HEK293T (cell line): Measurements from ENCODE around the gene LMX1A.

Source experiments
- CTCF ChIA-PET: fragments of 350-600 bp; formaldehyde crosslinking; extraction: SDS; loops from one replicate; lab custom pipeline; 2021; ENCODE audit warnings: antibody characterized with exemption, inconsistent platforms; lab: Yijun Ruan, JAX
- POLR2A ChIA-PET: fragments of 350-600 bp; formaldehyde crosslinking; extraction: SDS; loops from one replicate; lab custom pipeline; 2020; ENCODE audit warnings: antibody characterized with exemption, inconsistent platforms; lab: Yijun Ruan, JAX
- DNase-seq: peaks from one replicate; pipeline ENCODE4 v3.0.0; 2012; ENCODE audit warnings: mixed read lengths; ENCODE audit errors: extremely low spot score
- ARNT ChIP-seq: fragments of 450-650 bp; IDR thresholded peaks from 2 replicates; pipeline ENCODE4 v1.6.1; 2017; ENCODE audit warnings: mild to moderate bottlenecking
- BHLHE40 ChIP-seq: fragments of 450-650 bp; IDR thresholded peaks from 2 replicates; pipeline ENCODE4 v1.6.1; 2016; ENCODE audit warnings: mild to moderate bottlenecking, moderate library complexity, borderline replicate concordance
- CTBP1 ChIP-seq: fragments of 450-650 bp; IDR thresholded peaks from 2 replicates; pipeline ENCODE4 v1.6.1; 2016; ENCODE audit warnings: borderline replicate concordance
- ELF4 ChIP-seq: fragments of 450-650 bp; IDR thresholded peaks from 2 replicates; pipeline ENCODE4 v1.6.1; 2017; ENCODE audit warnings: antibody characterized with exemption
- FOXA1 ChIP-seq: fragments of 450-650 bp; IDR thresholded peaks from 2 replicates; pipeline ENCODE4 v1.6.1; 2016; ENCODE audit warnings: mild to moderate bottlenecking
- FOXK2 ChIP-seq: fragments of 450-650 bp; IDR thresholded peaks from 2 replicates; pipeline ENCODE4 v1.6.1; 2016; ENCODE audit warnings: mild to moderate bottlenecking
- FOXM1 ChIP-seq: fragments of 450-650 bp; IDR thresholded peaks from 2 replicates; pipeline ENCODE4 v1.6.1; 2017; ENCODE audit warnings: mild to moderate bottlenecking, borderline replicate concordance
- HDGF ChIP-seq: fragments of 450-650 bp; IDR thresholded peaks from 2 replicates; pipeline ENCODE4 v1.6.1; 2017; ENCODE audit warnings: antibody characterized with exemption, borderline replicate concordance
- L3MBTL2 ChIP-seq: fragments of 450-650 bp; conservative IDR thresholded peaks from 2 replicates; pipeline ENCODE4 v1.6.1; 2016; ENCODE audit warnings: mild to moderate bottlenecking
- LEF1 ChIP-seq: fragments of 450-650 bp; IDR thresholded peaks from 2 replicates; pipeline ENCODE4 v1.6.1; 2017; ENCODE audit warnings: mild to moderate bottlenecking, borderline replicate concordance
- NFRKB ChIP-seq: fragments of 450-650 bp; IDR thresholded peaks from 2 replicates; pipeline ENCODE4 v1.6.1; 2016; ENCODE audit warnings: mild to moderate bottlenecking, moderate library complexity
- PKNOX1 ChIP-seq: fragments of 450-650 bp; IDR thresholded peaks from 2 replicates; pipeline ENCODE4 v1.6.1; 2016
- SP1 ChIP-seq: fragments of 450-650 bp; IDR thresholded peaks from 2 replicates; pipeline ENCODE4 v1.6.1; 2017
- SUZ12 ChIP-seq: fragments of 450-650 bp; IDR thresholded peaks from 2 replicates; pipeline ENCODE4 v1.6.1; 2016; ENCODE audit warnings: mild to moderate bottlenecking
- TARDBP ChIP-seq: fragments of 450-650 bp; IDR thresholded peaks from 2 replicates; pipeline ENCODE4 v1.6.1; 2016
- ZNF384 ChIP-seq: fragments of 450-650 bp; IDR thresholded peaks from 2 replicates; pipeline ENCODE4 v1.6.1; 2016

The LMX1A gene

GRCh38 chr1:165327538-165327937 is 29.0 kb downstream of the LMX1A start:
- TF ChIP-seq ELF4, result no peak
- no peak for TF ChIP-seq HDGF
- no peak for TF ChIP-seq NFRKB
- no peak for TF ChIP-seq LEF1
- TF ChIP-seq FOXA1, result no peak
- TF ChIP-seq FOXM1, result no peak
- TF ChIP-seq SP1, result no peak
- TF ChIP-seq ARNT, result no peak
- TF ChIP-seq CTBP1, result no peak
- TF ChIP-seq BHLHE40, result no peak
- no peak for TF ChIP-seq FOXK2
- POLR2A ChIA-PET, result no interaction called here
- CTCF ChIA-PET, result no interaction called here
- no peak for DNase-seq

GRCh38 chr1:165325460-165326203 is 30.9 kb downstream of the LMX1A start:
- CTCF ChIA-PET, result no interaction called here
- no peak for DNase-seq
- POLR2A ChIA-PET, result no interaction called here
- TF ChIP-seq ARNT (no peak), SP1 (no peak), FOXA1 (no peak), HDGF (no peak), TARDBP (no peak), CTBP1 (no peak), PKNOX1 (no peak), ELF4 (no peak), FOXM1 (no peak)

GRCh38 chr1:165324050-165324449 is 32.5 kb downstream of the LMX1A start:
- DNase-seq, result no peak
- ChIA-PET CTCF (interaction anchor here (0.6 to 1.1 kb wide), 2 partner anchors 10 to 25 kb away, joined by 4 read pairs; no protein-coding TSS in a partner anchor), POLR2A (no interaction called here)
- TF ChIP-seq HDGF (no peak), L3MBTL2 (no peak)

- TF ChIP-seq PKNOX1, result peak; percentile 33; the same call in 1 of the 2 replicates
- no peak for TF ChIP-seq CTBP1
- no peak for DNase-seq
- ChIA-PET POLR2A (interaction anchor here (1.2 kb wide), 1 partner anchor 33 kb away, joined by 3 read pairs; no protein-coding TSS in a partner anchor), CTCF (no interaction called here)
These were observed 38.9 kb downstream of the LMX1A start for GRCh38 chr1:165317612-165318011.

- ChIA-PET CTCF (no interaction called here), POLR2A (no interaction called here)
- no peak for DNase-seq
- TF ChIP-seq NFRKB (no peak), TARDBP (no peak), LEF1 (no peak), HDGF (no peak), SUZ12 (no peak), ZNF384 (no peak), FOXA1 (no peak), FOXM1 (no peak), ARNT (no peak), CTBP1 (no peak), ELF4 (no peak), SP1 (no peak), L3MBTL2 (no peak), PKNOX1 (no peak), BHLHE40 (no peak), FOXK2 (no peak)
These were observed 40.3 kb downstream of the LMX1A start for GRCh38 chr1:165316153-165316772.

GRCh38 chr1:165315481-165315880 is 41.0 kb downstream of the LMX1A start:
- CTCF ChIA-PET, result no interaction called here
- no peak for TF ChIP-seq L3MBTL2
- TF ChIP-seq SUZ12, result no peak
- TF ChIP-seq ARNT, result no peak
- no peak for TF ChIP-seq SP1
- TF ChIP-seq FOXM1, result no peak
- no peak for TF ChIP-seq FOXK2
- TF ChIP-seq FOXA1, result no peak
- TF ChIP-seq NFRKB, result no peak
- TF ChIP-seq PKNOX1, result no peak
- TF ChIP-seq TARDBP, result no peak
- TF ChIP-seq HDGF, result no peak
- TF ChIP-seq LEF1, result no peak
- POLR2A ChIA-PET, result no interaction called here
- no peak for DNase-seq
